Measurements from ENCODE around the gene ITGAE. TPM values are rescaled to one million over a fixed set of nuclear protein-coding genes. Genes with fewer than 3 reads are reported as not detected.

ITGAE gene
- total and polyA plus RNA-seq, 10 of the 15 experiments (the other 5 are each of a cell fraction or from before 2014, with no cell fraction given) = 13.1 to 161 (median 34.8) TPM

DNA sequence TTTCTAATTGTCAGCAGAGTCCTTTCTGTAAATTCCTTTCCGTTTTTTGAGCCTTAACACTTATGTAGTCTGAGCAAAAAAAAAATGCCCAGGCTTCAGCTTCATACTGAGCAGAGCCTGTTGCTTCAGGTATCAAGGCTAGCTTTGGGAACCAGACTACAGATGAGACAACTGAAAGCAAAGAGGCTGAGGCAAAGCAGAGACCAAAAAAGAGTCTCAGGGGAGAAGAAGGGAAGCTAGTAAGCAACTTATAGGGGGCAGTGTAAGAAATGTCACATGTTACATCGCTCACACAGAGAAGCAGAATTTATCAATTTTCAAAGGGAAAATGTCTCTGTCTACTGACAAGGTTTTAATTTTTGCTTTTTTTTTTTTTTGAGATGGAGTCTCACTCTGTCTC, 73.9 kb downstream of the ITGAE start:
- DNase-seq (ENCODE audit: low read depth, low spot score) = peak; percentile 45
- peak overlapping the region; percentile 65 for H3K4me2 ChIP-seq (ENCODE audit: control insufficient read depth, insufficient read depth)
- FAIRE-seq = no peak
- ChIA-PET RAD21 (ENCODE audit: unreplicated experiment) (interaction anchor here (1.0 to 5.2 kb wide), 5 partner anchors 11 to 44 kb away, joined by 4 to 27 read pairs (median 13); partner anchors contain the start of gene P2RX5), SMC1A (ENCODE audit: uncharacterized antibody, unreplicated experiment) (interaction anchor here (0.6 to 3.8 kb wide), 7 partner anchors 11 to 129 kb away, joined by 3 to 23 read pairs (median 4); partner anchors contain the start of gene P2RX5), CTCF (interaction anchor here (0.8 to 5.3 kb wide), 11 partner anchors 11 to 119 kb away, joined by 3 to 48 read pairs (median 5); partner anchors contain the start of gene NCBP3), POLR2A (interaction anchor here (0.6 to 2.1 kb wide), 9 partner anchors 11 to 976 kb away, joined by 3 to 5 read pairs (median 4); partner anchors contain the start of genes CTNS, P2RX5 and SHPK)
- H3K36me3 ChIP-seq (ENCODE audit: control insufficient read depth in 2 of 2, insufficient read depth in 2 of 2, low read length in 1 of 2) = 0 out of 4 replicates have a peak, but pooled peaks cover 0 to 1% of the 10 kb centered on the region in 2 experiments
- no peak overlapping the region for H2AFZ ChIP-seq (ENCODE audit: control insufficient read depth, low read depth, low read length)
- intact Hi-C loops (cut with micrococcal nuclease; ENCODE audit: unreplicated experiment) = loop anchor here (2.0 to 5.0 kb wide), 2 partner anchors 16 to 35 kb away; no protein-coding TSS in a partner anchor
- H3K27ac ChIP-seq (ENCODE audit: control insufficient read depth, insufficient read depth) = 0 out of 2 replicates have a peak overlapping the region, but pooled peaks have one; percentile 15
- no peaks in the 10 kb centered on the region for H3K9me3 ChIP-seq (replicated peaks; ENCODE audit: control insufficient read depth, insufficient read depth, low read length)
- H4K20me1 ChIP-seq (ENCODE audit: control insufficient read depth, insufficient read depth) = no peaks in the 10 kb centered on the region
- H3K4me3 ChIP-seq = no peak overlapping the region
- BruUV-seq (replicated peaks) = TSS peak; percentile 17
- peaks cover 51% of the 10 kb centered on the region for H3K79me2 ChIP-seq (ENCODE audit: control insufficient read depth, insufficient read depth, low read length)
- WGBS (ENCODE audit: insufficient coverage, insufficient replicate concordance, low lambda C conversion rate, missing lambda C conversion rate) = 5% methylated on average over 2 of the region's 2 CpGs
- no peak for TF ChIP-seq TBL1XR1 (IDR thresholded peaks at IDR 0.05; ENCODE audit: low read depth, low read length)
- 0 out of 2 replicates have a peak, but pooled peaks have one; percentile 24 for TF ChIP-seq MLLT1 (IDR thresholded peaks at IDR 0.05)
- TF ChIP-seq MEF2B (IDR thresholded peaks at IDR 0.05; ENCODE audit: partially characterized antibody, poor library complexity, severe bottlenecking) = peak; percentile 92
- H3K27me3 ChIP-seq (replicated peaks in 1 of 2; ENCODE audit: control insufficient read depth in 2 of 2, insufficient read depth in 2 of 2, low read length in 1 of 2) = no peaks in the 10 kb centered on the region
- peak overlapping the region; percentile 16; the same call in 1 of the 2 replicates for H3K9ac ChIP-seq (ENCODE audit: control insufficient read depth, insufficient read depth, low read length)
- peaks cover 10% of the 10 kb centered on the region for H3K4me1 ChIP-seq (ENCODE audit: control insufficient read depth, insufficient read depth, low read length)
- peak; percentile 23 for ATAC-seq
- in situ Hi-C loops (cut with MboI) = no loop called here

Measured in GM12878 (cell line).